Globus pallidus (tissue), 1 donor: Measurements from ENCODE around the gene NDRG3.
"Not testable (repeated sequence)": the region's sequence is repeated elsewhere in the genome, so short reads cannot be mapped to it uniquely, and the experiment has no call there.

Experiments used
- DNase-seq: peaks from one replicate; pipeline ENCODE4 v3.0.0-alpha.2; 2015; ENCODE audit warnings: low spot score

NDRG3 gene

GRCh38 chr20:36644706-36645095, 101.2 kb downstream of the NDRG3 start:
- no peak for DNase-seq

DNA sequence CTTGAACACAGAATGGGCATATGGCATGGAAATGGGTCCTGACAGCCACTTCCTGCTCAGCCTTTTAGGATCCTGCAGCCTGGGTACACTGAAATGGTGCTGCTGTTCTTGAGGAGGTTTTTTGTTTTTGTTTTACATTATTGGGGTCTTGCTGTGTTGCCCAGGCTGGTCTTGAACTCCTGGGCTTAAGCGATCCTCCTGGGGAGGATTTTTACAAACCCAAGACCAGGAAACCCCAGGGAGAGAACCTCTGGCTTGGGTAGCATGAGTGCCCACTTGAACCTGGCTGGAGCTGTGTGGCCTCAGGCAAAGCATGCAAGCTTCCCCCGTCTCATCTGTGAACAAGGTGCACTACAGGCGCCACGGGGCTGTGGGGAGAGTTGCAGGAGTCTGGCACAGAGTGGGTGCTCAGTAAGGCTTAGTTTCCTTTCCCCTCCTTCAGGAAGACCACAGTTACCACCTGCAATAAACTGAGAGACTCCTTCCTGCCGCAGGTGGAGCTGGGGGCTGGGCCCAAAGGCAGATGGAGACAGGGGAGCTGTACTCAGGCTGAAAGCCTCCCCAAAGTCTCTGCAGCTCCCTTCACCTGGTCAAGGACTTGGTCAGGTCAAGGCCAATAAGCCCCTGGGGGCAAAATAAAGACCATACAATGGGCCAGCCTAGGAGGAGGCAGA, 101.7 kb downstream of the NDRG3 start:
- DNase-seq = no peak

DNA sequence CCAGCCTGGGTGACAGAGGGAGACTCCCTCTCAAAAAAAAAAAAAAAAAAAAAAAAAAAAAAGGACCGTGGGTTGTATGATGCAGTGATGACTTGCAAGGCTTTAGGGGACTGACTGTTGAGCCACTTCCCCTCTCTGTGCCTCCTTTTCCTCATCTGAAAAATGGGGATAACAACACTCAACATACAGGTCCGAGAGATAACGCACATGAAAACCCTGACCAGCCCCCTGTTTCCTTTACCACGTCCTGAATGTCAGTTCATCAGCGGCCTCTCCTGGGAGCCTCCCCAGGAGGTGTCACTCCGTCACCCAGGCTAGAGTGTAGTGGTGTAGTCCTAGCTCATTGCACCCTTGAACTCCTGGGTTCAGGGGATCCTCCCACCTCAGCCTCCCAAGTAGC, 103.8 kb downstream of the NDRG3 start:
- DNase-seq = no peak

GRCh38 chr20:36641506-36641843, 104.4 kb downstream of the NDRG3 start:
- no peak for DNase-seq

DNA sequence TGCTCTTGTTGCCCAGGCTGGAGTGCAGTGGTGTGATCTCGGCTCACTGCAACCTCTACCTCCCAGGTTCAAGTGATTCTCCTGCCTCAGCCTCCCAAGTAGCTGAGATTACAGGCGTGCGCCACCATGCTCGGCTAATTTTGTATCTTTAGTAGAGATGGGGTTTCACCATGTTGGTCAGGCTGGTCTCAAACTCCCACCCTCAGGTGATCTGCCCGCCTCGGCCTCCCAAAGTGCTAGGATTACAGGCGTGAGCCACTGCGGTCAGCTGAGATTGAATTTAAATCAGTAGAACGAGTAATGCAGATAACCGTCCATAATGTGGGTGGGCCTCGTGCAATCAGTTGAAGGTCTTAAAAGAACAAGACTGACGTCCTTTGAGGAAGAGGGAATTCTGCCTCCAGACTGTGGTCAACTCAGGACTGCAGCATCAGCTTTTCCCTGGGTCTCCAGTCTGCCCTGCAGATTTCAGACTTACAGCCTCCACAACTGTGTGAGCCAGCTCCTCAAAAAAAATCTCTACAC, 107.0 kb downstream of the NDRG3 start:
- DNase-seq = not testable (repeated sequence)

GRCh38 chr20:36634342-36634741, 111.5 kb downstream of the NDRG3 start:
- DNase-seq = no peak

GRCh38 chr20:36633285-36633772, 112.6 kb downstream of the NDRG3 start:
- DNase-seq = no peak

- no peak for DNase-seq
Measured at GRCh38 chr20:36632487-36633284, 113.2 kb downstream of the NDRG3 start.

DNA sequence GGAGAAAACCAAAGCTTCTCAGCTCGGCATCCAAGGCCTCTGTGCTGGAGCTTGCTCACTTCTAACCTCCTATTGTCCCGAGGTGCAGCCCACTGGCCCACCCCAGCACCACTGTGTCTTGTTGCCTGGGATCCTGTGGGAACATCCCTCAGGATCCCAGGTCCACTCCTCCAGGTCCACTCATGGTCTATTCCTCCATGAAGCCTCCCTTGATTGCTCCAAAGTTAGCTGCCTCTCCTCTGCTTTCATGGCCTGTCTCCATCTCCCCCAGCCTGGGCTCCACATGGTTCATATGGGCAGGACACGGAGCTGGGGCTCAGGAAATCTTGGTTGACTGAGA, 113.8 kb downstream of the NDRG3 start:
- DNase-seq = no peak

GRCh38 chr20:36631646-36632045, 114.2 kb downstream of the NDRG3 start:
- no peak for DNase-seq

DNA sequence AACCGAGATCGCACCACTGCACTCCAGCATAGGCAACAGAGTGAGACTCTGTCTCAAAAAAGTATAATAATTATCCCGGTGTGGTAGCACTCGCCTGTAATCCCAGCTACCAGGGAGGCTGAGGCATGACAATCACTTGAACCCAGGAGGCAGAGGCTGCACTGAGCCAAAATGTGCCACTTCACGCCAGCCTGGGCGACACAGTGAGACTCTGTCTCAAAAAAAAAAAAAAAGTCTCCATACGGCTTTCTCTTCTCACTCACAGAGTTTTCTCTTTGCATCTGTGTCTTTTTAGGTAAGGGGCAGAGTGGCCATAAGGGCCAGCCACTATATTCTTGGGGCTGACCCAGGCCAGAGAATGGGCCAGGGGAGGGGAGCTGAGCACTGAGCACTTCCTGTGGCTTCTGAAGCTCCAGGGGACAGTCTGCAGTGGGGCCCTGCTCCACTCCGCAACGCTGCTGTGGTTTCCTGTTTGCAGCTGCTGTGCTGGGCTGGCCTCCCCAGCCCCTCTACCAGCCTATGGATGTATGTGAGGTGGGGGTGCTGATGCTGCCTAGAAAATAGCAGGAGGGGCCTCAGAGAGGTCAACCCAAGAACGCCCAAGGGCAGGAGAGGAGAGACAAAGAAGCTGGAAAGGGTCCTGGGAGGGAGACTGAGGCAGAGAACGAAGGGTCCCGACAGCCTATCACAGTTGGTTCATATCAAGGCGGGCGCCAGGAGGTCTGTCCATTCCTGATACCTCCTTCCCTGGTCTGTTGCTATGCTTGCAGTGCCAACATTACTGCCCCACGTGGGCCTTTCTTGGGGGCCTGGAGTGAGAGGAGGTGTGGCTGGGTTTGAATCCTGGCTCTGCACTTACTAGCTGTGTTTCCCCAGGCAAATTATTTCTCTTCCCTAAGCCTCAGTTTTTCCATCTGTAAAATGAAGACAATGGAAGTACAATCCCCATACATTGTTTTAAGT, 115.9 kb downstream of the NDRG3 start:
- no peak for DNase-seq

GRCh38 chr20:36628076-36628475, 117.8 kb downstream of the NDRG3 start:
- no peak for DNase-seq

DNA sequence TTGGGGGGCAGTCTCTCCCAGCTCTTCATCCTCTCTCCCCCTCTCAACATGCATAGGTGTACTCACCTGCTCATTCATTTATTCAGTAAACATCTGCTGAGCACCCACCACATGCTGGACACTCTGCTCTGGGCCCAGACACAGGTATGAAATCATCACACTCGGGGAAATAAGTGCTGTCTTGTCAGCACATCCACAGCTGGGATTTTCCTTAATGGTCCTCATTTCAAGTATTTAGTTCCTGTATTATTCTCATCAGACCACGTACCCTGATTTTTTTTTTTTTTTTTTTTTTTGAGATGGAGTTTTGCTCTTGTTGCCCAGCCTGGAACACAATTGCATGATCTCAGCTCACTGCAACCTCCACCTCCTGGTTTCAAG, 121.0 kb downstream of the NDRG3 start:
- no peak for DNase-seq

GRCh38 chr20:36624068-36624943, 121.6 kb downstream of the NDRG3 start:
- DNase-seq = no peak

DNA sequence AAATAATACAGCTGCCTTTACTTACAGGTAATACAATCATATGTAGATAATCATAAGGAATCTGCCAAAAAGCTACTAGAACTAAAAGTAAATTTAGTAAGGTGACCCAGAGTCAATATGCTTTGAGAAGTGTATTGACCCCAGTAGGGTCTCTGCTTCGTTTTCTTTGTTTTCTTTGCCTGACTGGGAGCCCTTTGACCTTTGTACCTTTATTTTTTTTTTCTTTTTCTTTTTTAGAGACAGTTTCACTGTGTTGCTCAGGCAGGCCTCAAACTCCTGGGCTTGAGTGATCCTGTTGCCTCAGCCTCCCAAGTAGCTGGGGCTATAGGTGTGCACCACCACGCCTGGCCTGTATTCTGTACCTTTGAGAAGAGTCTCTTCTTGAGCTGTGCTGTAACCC, 122.4 kb downstream of the NDRG3 start:
- no peak for DNase-seq

- DNase-seq = no peak
Measured at GRCh38 chr20:36620917-36621316, 125.0 kb downstream of the NDRG3 start.

DNA sequence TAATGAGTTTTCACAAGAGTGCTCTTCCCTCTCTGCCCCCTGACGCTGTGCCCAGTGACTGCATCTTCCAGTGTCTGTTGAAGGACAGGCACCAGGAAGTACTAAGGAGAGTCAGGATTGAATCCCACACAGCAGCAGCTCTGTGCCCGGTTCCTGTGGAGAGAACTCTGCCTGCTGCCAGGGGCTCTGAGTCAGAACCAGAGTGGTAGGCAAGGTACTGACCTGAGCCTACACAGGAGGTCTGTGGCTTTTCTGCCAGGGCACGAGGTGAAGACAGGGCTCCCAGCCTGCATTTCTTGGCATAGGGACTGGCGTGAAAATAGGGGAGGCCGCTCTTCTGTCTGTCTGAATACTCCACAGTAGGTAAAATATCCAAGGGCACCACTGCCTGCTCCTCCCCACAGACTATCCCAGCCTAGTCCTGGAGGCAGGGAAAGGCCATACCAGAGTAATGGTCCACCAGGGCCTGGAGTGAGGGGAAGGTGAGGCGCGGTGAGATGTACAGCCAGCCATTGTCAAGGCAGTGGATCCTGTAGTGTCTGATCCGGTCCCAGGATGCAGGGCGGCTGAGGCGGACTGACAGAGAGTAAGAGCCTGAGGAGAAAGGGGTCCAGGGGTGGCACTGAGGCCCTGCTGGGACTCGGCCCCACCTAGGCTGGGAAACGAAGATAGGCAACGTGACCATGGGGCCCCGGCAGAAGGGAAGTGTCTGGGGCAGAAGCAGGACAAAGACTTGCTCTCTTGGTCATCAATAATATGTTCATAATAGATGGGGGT, 130.9 kb downstream of the NDRG3 start:
- no peak for DNase-seq

DNA sequence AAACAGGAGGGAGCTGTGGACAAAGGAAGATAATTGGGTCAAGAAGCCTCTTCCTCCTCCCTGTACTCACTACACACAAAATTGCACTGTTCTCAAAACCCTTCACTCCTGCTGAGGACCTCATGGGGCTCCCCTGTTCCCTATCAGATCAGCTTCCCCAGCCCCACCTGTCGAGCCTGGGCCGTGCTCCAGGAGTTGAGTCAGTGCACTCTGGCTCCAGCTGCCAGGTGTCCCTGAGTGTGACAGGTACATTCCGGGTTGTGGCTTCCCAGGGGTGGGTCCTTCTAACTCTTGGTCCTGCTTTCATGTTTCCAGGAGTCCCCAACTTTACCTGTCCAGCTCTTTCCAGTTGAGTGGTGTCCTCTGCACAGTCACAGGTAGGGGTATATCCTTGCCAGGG, 131.9 kb downstream of the NDRG3 start:
- no peak for DNase-seq

DNA sequence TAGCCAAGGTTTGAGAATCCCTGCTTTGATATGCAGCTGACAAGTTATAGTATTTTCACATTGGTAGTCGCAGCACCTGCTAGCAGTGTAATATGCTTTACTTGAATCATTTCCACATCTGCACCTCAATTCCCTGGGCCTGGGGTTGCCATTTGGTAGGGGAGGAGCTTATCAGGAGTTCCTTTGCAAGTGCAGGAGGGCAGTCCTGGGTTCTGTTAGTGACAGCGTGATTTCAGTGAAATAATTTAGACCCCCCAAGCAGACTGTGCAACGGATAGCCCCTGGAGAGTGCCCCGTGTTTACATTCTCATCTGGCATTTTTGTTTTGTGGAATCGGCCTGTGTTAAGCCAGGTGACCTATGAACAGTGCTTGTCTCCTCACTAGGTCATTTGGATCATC, 134.3 kb downstream of the NDRG3 start:
- DNase-seq = no peak

DNA sequence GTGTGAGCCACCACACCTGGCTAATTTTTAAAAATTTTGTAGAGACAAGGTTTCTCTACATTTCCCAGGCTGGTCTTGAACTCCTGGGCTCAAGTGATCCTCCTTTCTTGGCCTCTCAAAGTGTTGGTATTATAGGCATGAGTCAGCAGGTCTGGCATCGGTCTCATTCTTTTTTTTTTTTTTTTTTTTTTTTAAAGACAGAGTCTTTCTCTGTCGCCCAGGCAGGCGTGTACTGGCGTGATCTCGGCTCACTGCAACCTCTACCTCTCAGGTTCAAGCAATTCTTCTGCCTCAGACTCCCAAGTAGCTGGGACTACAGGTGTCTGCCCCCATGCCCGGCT, 137.5 kb downstream of the NDRG3 start:
- DNase-seq = not testable (repeated sequence)
